Inferior parietal cortex (tissue), 1 donor: ENCODE results near the gene RBMS3.

Source experiments
- DNase-seq: peaks from one replicate; pipeline ENCODE4 v3.0.0-alpha.2; 2016; ENCODE audit errors: extremely low spot score

RBMS3 gene

GRCh38 chr3:29277249-29277648, 3.6 kb upstream of the RBMS3 start:
- DNase-seq, result no peak

- no peak for DNase-seq
Observed at GRCh38 chr3:29279286-29279685, 1.6 kb upstream of the RBMS3 start.

GRCh38 chr3:29279806-29280205, 1.1 kb upstream of the RBMS3 start:
- no peak for DNase-seq

- DNase-seq, result no peak
Observed at GRCh38 chr3:29281094-29281343, 148 bp downstream of the RBMS3 start.

- DNase-seq, result no peak
Observed at GRCh38 chr3:29281344-29282241, 722 bp downstream of the RBMS3 start.

GRCh38 chr3:29282427-29283230, 1.8 kb downstream of the RBMS3 start:
- no peak for DNase-seq

- no peak for DNase-seq
Observed at GRCh38 chr3:29283231-29284119, 2.6 kb downstream of the RBMS3 start.

- DNase-seq, result no peak
Observed at GRCh38 chr3:29284497-29284896, 3.6 kb downstream of the RBMS3 start.

- DNase-seq, result no peak
Observed at GRCh38 chr3:29285471-29286071, 4.7 kb downstream of the RBMS3 start.

- DNase-seq, result no peak
Observed at GRCh38 chr3:29286478-29287240, 5.8 kb downstream of the RBMS3 start.

- DNase-seq, result no peak
Observed at GRCh38 chr3:29290596-29290995, 9.7 kb downstream of the RBMS3 start.

GRCh38 chr3:29291260-29291981, 10.6 kb downstream of the RBMS3 start:
- DNase-seq, result no peak

- no peak for DNase-seq
Observed at GRCh38 chr3:29291982-29292363, 11.1 kb downstream of the RBMS3 start.

- DNase-seq, result no peak
Observed at GRCh38 chr3:29293421-29293820, 12.6 kb downstream of the RBMS3 start.

GRCh38 chr3:29297998-29298397, 17.1 kb downstream of the RBMS3 start:
- no peak for DNase-seq

GRCh38 chr3:29301332-29302019, 20.6 kb downstream of the RBMS3 start:
- no peak for DNase-seq

- no peak for DNase-seq
Observed at GRCh38 chr3:29302619-29303018, 21.7 kb downstream of the RBMS3 start.

- no peak for DNase-seq
Observed at GRCh38 chr3:29307295-29307694, 26.4 kb downstream of the RBMS3 start.

- no peak for DNase-seq
Observed at GRCh38 chr3:29310865-29311264, 30.0 kb downstream of the RBMS3 start.

- DNase-seq, result no peak
Observed at GRCh38 chr3:29311795-29312194, 30.9 kb downstream of the RBMS3 start.
